GM18508 (cell line): ENCODE data around the gene XXYLT1.

Experiments used
- ATAC-seq: cut with Tn5 transposase; IDR thresholded peaks from one replicate; pipeline ENCODE4 v1.9.1; 2021; ENCODE audit warnings: moderate number of reproducible peaks; ENCODE audit not compliant: insufficient read depth, unreplicated experiment

The XXYLT1 gene

DNA sequence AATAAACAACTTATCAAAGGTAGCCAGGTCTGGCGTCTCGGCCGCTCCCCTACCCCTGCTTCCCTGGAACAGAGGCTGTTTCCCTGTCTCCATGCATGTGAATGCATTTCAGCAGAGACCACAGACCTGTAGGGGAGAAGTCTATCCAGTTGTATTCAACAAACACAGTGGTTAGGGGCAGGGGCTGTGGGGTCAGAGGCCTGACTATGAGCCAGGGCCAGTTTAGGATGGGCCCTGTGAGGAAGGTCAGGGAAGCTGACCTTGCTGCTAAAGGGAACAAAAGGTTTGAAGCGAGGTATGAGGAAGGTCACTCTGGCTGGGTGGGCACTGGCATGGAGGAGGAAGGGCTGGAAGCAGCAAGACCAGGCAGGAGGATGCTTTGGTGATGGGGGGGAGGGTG, 184.6 kb downstream of the XXYLT1 start:
- no peak for ATAC-seq

DNA sequence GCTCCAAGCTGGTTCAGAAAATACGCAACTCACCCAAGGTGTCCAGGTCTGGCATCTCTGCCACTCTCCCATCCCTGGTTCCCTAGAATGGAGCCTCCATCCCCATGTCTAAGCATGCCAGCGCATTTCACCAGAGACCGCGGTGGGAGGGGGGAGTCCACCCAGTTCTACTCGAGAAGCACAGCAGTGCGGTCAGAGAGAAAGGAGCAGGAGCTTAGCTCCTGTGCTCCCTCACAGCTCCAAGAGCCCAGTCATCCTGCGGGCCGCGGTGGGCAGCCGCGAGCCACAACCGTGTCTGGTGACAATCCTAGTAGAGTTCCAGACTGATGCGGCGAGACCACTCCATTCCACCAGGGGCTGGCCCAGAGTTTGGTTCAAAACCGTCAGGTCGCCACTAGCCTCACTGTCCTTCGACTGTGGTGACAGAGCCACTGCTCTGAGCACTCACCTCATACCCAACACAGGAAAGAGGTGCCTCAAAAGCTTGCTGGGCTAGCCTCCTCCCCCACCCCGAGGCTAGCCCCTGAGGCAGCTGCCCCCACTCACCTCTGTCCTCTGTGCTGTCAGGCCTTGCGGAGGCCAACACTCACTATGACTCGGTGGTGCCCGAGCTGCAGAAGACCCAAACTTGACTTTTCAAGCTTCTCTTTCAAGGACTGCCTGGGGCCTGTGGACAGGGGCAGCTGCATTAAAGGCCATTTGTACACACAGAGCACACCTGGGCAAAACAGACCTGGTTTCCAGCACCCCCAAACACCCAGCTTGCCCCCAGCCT, 185.4 kb downstream of the XXYLT1 start:
- ATAC-seq = no peak

DNA sequence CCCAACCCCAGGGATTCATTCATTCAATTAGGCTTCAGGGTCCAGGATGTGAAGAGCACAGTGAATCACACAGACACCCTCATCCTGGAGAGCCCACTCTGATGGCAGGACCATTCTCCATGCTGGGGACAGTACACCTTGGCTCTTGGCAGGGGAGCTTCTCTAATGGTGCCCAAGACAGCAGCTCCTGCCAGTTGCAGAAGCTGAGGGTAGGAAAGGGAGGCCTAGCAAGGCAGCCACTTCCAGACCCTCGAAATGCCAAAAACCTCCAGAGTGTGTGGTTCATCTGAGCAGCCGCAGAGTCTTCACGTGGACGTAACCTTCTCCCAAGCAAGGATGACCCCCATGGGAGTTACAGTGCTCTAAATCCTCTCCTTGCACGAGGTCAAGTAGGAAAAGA, 186.2 kb downstream of the XXYLT1 start:
- ATAC-seq = no peak

DNA sequence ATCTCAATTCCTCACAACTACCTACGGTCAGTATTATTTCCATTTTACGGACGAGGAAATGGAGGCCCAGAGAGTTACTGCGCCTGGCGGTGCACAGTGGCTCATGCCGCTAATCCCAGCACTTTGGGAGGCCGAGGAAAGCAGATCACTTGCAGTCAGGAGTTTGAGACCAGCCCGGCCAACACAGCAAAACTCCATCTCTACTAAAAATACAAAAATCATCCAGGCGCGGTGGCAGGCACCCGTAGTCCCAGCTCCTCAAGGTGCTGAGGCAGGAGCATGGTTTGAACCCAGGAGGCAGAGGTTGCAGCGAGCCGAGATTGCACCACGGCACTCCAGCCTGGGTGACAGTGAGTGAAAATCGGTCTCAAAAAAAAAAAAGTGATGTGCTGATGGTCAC, 187.3 kb downstream of the XXYLT1 start:
- ATAC-seq = no peak

DNA sequence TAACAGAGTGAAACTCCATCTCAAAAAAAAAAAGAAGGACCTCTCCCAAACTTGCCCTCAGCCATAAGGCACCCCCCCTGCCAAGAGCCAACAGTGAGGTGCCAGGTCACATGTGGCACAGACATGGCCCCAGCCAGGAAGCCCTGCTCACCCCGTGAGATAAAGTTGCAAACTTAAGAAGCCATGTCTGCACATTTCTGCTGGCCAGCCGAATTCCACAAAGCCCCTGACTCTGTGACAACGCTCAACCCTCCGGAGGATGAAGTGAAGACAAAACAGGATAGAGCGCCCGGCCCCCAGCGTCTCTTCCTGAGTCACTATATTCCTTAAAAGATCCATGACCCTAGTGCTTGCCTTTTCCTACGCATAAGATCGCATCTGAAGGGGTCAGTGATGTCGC, 188.1 kb downstream of the XXYLT1 start:
- ATAC-seq = no peak

DNA sequence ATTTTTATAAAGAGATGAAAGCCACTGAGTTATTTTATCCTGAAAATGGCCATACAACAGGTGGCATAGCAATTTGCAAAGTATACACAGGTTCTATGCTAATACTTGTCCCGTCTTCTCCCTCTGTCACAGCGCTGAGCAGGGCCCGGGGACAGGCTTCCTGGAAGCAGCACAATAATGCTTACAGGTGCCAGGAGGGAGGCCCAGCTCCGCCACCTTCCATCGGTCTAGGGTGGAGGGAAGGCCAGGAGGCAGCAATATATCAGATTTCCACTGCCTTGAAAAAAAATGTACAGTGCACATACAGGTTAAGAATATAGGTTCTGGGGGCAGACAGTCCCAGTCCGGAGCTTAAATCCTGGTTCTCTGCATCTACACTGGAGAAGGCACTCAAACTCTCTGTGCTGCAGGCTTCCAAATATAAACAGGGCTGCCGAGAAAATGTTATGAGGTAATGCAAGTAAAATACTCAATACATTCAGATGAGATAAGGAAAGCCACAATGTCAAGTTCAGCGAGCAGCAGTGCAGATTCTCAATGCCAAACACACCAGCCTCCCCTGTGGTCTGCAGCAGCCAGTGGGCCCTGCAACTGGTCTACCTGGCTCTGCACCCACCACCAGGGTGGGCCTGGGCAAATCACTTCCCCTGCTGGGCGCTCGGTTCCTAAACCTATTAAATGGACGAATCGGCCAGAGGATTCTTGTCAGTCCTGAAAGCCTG, 189.6 kb downstream of the XXYLT1 start:
- ATAC-seq = no peak

DNA sequence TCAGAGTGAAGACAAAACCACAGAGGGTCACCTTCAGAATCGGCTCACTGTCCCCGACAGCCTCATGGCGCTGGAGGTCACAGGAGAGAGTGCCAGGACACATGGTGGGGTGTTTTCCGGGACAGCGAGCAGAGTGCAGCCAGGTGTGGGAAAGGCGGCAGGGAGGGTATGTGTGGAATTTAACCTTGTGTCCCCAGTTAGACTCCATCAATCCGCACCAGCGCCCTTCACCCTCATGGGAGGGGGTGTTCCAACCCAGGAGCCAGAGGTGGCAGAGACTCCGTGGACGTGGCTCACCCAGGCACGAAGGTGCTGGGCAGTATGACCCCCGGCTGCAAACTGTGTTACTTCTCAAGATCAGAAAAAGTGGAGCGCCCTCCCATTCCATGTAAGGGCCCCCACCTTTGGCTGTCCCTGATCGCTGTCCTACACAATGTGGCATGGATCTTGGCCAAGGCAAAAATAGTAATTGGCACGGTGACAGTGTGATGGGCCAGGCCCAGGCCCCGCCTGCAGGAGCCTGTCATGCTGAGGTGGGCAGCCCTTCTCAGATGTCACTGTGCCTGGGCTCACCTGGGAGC, 190.3 kb downstream of the XXYLT1 start:
- no peak for ATAC-seq

DNA sequence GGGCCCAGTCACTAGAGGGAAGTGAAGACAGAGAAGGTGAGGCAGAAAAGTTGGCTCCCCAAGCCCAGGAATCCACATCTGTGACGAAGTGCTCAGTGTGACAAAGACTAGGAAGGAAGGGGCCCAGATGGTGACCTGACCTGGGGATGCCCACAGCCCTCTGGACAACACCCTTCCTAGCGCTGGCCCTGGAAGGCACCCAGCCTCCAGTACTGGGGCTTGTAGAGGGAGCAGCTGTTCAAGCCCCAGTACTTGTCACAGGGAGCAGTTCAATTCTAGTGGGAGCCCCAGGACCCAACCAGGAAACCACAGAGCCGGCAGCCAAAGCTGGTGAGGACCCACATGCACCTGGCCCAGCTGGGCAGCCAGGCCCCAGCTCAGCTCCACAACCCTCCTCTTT, 190.8 kb downstream of the XXYLT1 start:
- no peak for ATAC-seq

DNA sequence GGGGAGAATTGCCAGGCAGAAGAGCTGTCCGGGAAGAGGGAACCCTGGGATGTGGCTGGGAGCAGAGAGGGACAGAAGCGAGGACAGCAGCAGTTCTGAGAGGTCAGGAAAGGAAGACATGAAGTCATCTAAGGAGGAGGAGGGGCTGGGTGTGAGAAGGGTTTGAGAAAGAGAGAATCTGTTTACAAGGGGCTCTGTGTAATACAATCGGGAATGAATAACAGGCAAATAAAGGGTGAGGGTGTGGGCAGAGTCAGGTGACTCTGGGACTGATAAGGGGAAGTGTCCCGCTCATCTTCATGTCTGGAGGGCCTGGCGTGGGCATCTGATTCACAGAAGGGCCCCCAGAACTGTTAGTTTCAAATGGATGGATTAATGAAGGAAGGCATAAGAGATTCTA, 191.3 kb downstream of the XXYLT1 start:
- ATAC-seq = no peak

DNA sequence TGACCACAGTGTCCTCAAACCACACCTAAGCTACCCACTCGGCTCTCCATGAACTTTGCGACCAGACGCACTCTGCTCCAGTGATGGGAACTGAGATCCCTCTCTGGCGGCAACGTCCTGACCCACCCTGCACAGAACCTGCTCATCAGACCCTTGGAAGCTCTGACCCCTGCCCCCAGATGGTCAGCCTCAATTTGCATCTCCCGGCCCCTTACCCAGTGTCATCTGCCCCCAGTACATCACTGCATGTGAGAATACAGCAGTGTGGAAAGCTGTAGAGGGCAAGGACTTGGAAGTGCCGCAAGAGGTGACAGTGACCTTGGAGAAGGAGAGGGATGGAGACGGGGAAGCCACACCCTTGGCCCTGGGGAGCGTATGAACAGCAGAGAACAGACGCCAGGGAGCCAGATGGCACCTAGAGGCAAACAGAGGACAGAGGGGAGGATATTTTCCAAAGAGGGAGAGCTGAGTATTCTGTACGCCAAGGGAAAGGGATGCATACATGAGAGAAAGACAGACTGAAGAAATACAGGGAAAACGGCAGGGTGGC, 192.0 kb downstream of the XXYLT1 start:
- no peak for ATAC-seq

DNA sequence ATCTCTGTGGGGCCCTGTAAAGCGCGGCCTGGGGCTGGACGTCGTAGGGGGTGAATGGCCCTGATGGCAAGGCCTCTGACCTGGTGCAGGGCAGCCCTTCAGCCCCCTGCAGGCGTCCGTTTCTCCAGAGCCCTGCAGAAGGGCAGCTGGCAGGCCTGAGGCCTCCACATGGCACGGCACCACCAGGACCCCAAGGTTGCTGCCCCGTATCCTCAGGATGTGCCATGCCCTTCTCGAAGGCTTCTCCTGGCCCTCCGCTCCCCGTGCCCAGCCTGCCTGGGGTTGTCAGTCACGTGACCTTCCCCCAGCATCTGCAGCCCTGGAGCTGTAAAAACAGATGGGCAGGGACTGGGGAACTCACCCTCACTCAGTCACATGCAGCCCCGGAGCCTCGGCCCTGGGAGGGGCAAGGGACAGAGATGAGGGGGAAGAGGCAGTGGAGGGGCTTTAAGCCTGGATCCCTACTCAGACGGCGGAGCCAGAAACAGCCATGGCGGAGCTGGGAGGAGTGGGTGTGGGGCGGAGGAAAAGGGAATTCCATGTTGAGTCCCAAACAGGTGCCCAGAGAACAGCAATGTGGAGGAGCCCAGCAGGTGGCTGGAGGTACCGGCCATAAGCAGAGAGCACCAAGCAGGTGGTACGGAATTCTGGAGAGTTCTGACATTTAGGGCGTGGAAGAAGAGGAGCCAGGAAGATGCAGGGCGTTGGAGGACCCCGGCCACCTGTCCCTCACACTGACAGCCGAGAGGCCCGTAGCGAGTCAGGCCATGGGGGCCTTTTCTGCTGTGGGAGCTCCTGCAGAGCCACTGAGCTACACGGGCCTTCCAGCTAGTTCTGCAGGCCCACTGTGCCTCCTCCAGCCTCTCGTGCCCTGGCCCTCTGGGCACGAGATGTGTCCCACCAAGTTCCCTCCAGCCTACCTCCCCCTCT, 193.1 kb downstream of the XXYLT1 start:
- no peak for ATAC-seq

DNA sequence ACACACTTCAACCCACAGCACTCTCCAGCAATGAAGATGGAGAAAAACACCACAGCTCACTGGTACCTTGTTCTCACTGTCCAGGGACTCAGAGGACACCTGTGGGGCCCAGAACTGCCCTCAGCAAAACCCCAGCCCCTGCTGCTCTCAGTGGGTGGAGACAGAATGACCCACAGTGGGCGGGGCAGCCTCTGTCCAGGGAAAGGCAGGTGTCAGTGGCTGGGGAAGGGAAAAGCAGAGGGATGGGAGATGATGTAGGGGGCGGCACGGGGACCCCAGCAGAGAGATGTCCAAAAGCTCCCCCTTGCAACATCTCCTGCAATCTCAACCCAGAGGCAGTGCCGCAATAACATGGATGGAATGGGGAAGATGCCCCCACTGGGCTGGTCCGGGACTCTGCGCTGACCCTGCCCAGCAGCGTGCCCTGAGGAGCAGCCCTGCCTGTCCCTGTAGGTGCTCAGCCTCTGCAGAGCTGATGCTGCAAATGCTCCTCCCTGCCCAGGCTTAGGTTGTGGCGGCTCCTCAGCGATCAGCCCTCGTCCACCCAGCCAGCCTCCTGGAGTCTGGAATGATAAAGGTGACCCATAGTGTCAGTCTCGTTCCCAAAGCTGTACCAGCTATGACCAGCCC, 193.9 kb downstream of the XXYLT1 start:
- ATAC-seq = no peak

DNA sequence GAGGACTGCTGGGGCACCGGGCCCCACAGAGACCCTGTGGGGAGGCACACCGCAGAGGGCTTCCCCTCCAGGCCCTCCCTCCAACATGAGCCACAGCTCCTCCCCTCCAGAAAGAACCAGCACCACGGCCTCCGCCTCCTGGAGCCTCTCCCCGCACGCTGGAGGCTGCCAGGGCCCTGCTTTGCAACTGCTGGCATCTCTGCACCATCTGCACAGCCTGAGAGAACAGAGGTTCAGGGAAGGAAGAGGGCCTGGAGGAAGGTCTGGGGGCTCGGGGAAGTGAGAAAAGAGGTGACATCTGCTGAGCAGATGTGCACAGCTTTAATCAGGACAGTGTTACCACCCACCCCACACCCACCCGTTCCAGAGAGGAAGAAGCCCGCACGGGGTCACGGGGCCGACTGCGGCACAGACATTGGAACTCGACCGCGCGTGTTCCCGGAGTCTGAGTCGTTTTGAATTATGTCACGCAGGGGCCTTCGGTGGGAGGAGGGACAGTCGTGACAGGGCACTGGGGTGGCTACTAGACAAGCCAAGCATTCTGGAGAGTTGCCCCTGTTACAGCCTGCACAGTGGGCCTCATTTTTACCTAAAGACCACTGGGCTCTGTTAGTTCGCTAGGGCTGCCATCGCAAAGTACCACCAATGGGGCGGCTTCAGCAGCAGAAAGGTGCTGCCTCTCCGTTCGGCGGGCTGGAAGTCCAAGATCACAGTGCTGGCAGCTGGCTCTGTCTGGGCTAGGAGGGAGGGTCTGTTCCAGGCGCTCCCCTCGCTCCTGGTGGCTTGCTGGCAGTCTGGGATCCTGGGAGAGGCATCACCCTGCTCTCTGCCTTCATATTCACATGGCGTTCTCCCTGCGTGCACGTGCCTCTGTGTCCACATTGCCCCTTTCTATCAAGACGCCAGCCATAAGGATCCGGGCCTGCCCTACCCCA, 194.8 kb downstream of the XXYLT1 start:
- ATAC-seq = no peak

DNA sequence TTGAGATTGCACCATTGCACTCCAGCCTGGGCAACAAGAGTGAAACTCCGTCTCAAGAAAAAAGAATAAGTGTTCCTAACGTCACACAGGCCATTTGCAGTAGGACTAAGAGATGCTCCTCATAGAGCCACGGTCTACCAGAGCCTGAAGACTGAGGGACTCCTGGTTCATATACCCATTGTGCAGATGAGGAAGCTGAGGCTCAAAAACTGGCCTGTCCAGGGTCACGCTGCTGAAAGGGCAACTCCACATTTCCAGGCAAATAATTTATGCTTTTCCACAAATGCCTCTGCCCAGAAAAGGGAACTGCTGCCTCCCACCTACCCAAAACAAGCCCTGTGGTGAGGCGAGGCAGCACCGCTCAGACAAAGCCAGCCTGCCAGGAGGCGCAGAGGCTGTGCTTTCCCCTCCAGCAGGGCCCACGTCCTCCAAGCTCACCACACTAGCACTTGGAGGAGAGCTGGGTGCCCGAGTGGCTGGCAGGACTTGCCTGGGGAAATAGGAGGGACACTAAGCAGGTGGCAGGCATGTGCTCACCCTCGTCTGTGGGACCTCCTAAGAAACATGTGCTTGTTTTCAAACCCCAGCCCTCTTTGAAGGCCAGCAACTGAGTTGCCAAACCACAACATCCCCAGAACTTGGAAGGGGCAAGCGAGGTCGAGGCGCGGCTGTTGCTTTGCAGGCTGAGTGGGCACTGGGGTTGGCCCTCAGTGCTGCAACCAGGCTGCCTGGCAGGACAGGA, 195.6 kb downstream of the XXYLT1 start:
- no peak for ATAC-seq

DNA sequence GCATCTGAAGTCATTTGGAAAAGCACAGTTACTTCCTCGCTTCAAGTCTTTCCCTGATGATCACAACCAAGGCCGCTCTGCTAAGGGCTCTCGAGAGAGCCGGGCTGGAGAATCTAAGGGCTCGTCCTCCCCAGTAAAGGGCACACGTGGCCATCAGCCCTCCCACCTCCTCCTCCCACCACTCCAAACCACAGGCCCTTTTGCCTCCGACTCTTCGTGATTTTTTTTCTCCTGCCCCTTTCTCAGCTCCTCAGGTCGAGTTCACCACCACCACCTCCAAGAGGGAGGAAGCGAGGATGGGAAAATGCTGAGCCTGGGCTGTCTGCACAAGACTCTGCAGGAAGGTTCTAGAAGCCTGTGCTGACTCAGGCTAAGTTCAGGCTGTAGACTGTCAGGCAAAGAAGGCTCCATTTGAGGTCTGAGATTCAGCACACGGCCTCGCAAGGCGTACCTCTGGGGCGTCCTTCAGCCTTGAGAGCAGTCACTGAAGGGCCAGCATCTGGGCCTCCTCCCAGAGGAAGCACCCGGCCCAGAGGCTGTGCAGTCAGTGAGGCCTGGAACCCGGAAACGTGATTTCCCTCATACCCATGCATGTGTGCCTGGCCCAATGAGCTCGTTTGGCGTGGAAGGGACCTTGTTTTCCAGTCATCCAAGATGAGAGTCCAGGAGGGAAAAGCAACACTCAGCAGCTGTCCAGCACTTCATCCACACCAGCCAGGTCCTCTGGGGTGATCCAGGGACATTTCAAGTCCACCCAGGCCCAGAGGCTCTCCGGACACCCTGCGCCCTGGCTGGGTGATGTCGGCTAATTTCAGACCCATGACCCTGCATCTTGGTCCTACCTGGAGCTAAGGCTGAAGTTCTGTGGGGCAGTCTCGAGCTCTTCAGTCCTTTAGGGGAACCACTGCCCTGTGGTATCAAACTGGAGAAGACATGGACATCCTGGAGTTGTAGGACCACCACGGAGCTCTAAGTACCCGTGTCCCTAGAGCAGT, 196.8 kb downstream of the XXYLT1 start:
- ATAC-seq = no peak

DNA sequence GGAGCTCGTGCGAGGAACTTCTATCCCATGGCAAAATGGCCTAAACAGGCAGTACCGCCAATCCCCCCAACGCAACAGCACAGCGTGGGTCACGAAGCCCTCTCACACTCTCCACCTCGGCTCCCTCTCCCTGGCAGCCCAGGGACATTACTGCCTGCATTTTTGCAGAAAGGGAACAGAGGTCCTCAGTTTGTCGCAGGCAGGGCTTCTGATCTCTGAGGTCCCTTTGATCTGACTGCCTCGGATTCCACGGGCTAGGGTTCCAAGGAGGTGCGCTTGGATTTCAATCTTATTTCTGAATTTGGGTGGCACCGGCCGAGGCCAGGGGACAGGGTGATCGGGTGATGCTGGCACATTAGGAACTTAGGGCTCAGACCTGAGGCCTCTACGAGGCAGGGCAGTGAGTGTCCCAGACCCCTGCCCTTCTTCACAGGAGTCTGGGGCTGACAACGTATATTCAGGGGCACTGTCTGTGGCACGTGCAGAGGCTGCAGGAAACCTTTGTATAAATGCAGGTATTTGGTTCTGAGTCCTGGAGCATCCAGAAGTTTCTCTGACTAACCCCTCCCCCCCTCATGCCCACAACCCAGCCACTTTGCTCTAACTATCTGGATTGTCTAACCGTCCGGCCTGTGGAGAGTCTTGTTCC, 197.9 kb downstream of the XXYLT1 start:
- no peak for ATAC-seq
